ENCODE results near the gene HEPACAM.

HEPACAM gene

DNA sequence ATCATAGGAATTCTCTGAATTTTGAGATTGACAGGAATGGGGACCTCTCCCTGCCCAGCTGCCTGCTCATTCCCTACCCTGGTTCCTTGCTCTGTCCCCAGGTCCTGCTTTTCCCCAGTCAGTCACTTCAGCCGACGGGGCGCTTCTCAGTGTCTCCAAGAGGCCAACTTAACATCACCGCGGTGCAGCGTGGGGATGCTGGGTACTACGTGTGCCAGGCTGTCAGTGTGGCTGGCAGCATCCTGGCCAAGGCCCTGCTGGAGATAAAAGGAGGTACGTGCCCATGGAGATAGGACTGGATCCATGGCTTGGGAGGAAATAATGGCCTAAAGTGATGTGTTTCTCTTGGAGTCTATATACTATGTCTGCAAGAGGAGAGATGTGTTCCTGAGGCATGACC, 63.6 kb downstream of the HEPACAM start:
- Histone ChIP-seq H4K20me1 (ENCODE audit: control insufficient read depth, insufficient read depth, low read depth, low read length) (no peaks in the 10 kb centered on the region), H3K4me2 (ENCODE audit: low read length) (no peak overlapping the region), H3K9me2 (replicated peaks; ENCODE audit: control insufficient read depth, low read length) (no peaks in the 10 kb centered on the region), H3K27me3 (ENCODE audit: control insufficient read depth, low read length) (peaks cover 35% of the 10 kb centered on the region), H3K4me1 (ENCODE audit: control insufficient read depth, low read length) (peaks cover 9% of the 10 kb centered on the region), H3K27ac (ENCODE audit: low read depth, low read length) (no peak overlapping the region), H3F3A (ENCODE audit: control insufficient read depth, insufficient read depth) (no peaks in the 10 kb centered on the region), H3K79me2 (ENCODE audit: control insufficient read depth, low read length) (no peaks in the 10 kb centered on the region), H3K4me3 (ENCODE audit: low read length) (no peak overlapping the region), H3K9me3 (ENCODE audit: control insufficient read depth, insufficient read depth, low read length) (no peaks in the 10 kb centered on the region), H3K36me3 (ENCODE audit: control insufficient read depth, low read length) (no peaks in the 10 kb centered on the region)
- no peak for TF ChIP-seq EZH2phosphoT487 (IDR thresholded peaks at IDR 0.05; ENCODE audit: borderline replicate concordance, low read length)
- TF ChIP-seq, protein P1, sequence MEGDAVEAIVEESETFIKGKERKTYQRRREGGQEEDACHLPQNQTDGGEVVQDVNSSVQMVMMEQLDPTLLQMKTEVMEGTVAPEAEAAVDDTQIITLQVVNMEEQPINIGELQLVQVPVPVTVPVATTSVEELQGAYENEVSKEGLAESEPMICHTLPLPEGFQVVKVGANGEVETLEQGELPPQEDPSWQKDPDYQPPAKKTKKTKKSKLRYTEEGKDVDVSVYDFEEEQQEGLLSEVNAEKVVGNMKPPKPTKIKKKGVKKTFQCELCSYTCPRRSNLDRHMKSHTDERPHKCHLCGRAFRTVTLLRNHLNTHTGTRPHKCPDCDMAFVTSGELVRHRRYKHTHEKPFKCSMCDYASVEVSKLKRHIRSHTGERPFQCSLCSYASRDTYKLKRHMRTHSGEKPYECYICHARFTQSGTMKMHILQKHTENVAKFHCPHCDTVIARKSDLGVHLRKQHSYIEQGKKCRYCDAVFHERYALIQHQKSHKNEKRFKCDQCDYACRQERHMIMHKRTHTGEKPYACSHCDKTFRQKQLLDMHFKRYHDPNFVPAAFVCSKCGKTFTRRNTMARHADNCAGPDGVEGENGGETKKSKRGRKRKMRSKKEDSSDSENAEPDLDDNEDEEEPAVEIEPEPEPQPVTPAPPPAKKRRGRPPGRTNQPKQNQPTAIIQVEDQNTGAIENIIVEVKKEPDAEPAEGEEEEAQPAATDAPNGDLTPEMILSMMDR (IDR thresholded peaks at IDR 0.05; ENCODE audit: low read depth, low read length, poor library complexity, severe bottlenecking): no peak

- Histone ChIP-seq H3K9me2 (replicated peaks; ENCODE audit: control insufficient read depth, low read length) (no peaks in the 10 kb centered on the region), H3K4me2 (ENCODE audit: low read length) (no peak overlapping the region), H3K79me2 (ENCODE audit: control insufficient read depth, low read length) (no peaks in the 10 kb centered on the region), H4K20me1 (ENCODE audit: control insufficient read depth, insufficient read depth, low read depth, low read length) (no peaks in the 10 kb centered on the region), H3F3A (ENCODE audit: control insufficient read depth, insufficient read depth) (no peaks in the 10 kb centered on the region), H3K36me3 (ENCODE audit: control insufficient read depth, low read length) (no peaks in the 10 kb centered on the region), H3K27me3 (ENCODE audit: control insufficient read depth, low read length) (peaks cover 33% of the 10 kb centered on the region), H3K27ac (ENCODE audit: low read depth, low read length) (no peak overlapping the region), H3K4me3 (ENCODE audit: low read length) (no peak overlapping the region), H3K4me1 (ENCODE audit: control insufficient read depth, low read length) (no peaks in the 10 kb centered on the region), H3K9me3 (ENCODE audit: control insufficient read depth, insufficient read depth, low read length) (no peaks in the 10 kb centered on the region)
- TF ChIP-seq, protein P1 (IDR thresholded peaks at IDR 0.05; ENCODE audit: low read depth, low read length, poor library complexity, severe bottlenecking): no peak
- no peak for TF ChIP-seq EZH2phosphoT487 (IDR thresholded peaks at IDR 0.05; ENCODE audit: borderline replicate concordance, low read length)
Observed at GRCh38 chr11:124870430-124870829, 65.4 kb downstream of the HEPACAM start.

DNA sequence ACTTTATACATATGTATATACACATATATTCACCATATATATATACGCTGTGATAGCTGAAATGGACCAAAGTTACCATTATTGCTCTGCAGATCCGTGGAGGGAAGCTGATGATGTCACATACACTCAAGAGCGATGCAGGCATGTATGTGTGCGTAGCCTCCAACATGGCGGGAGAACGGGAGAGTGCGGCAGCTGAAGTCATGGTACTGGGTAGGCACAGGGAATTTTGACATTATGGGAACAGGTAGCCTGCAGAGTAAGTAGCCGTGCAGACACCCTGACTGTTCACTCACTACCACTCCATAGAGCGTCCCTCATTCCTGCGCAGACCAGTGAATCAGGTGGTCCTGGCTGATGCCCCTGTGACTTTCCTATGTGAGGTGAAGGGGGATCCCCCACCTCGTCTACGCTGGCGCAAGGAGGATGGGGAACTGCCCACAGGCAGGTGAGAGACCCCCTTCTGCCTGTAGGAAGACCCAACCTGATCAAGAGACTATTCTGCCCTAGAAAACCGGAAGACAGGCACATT, 65.9 kb downstream of the HEPACAM start:
- no peaks in the 10 kb centered on the region for H3K9me2 ChIP-seq (replicated peaks; ENCODE audit: control insufficient read depth, low read length)
- H3K27ac ChIP-seq (ENCODE audit: low read depth, low read length): no peak overlapping the region
- no peak overlapping the region for H3K4me3 ChIP-seq (ENCODE audit: low read length)
- H4K20me1 ChIP-seq (ENCODE audit: control insufficient read depth, insufficient read depth, low read depth, low read length): no peaks in the 10 kb centered on the region
- H3K36me3 ChIP-seq (ENCODE audit: control insufficient read depth, low read length): no peaks in the 10 kb centered on the region
- no peaks in the 10 kb centered on the region for H3F3A ChIP-seq (ENCODE audit: control insufficient read depth, insufficient read depth)
- no peaks in the 10 kb centered on the region for H3K4me1 ChIP-seq (ENCODE audit: control insufficient read depth, low read length)
- no peaks in the 10 kb centered on the region for H3K9me3 ChIP-seq (ENCODE audit: control insufficient read depth, insufficient read depth, low read length)
- no peak for TF ChIP-seq EZH2phosphoT487 (IDR thresholded peaks at IDR 0.05; ENCODE audit: borderline replicate concordance, low read length)
- TF ChIP-seq, protein P1 (IDR thresholded peaks at IDR 0.05; ENCODE audit: low read depth, low read length, poor library complexity, severe bottlenecking): no peak
- no peaks in the 10 kb centered on the region for H3K79me2 ChIP-seq (ENCODE audit: control insufficient read depth, low read length)
- H3K27me3 ChIP-seq (ENCODE audit: control insufficient read depth, low read length): peaks cover 28% of the 10 kb centered on the region
- no peak overlapping the region for H3K4me2 ChIP-seq (ENCODE audit: low read length)
